GM12865 (cell line): Measurements from ENCODE around the gene PHF23.

Experiments used
- DNase-seq: peaks from one replicate; pipeline ENCODE4 v3.0.0; 2010; ENCODE audit warnings: low read depth
- H3K4me3 ChIP-seq: 2 replicates; pipeline ENCODE4 v1.5.1; 2011; ENCODE audit warnings: mild to moderate bottlenecking, low read depth, low read length, control low read depth
- TF ChIP-seq, protein P1 (sequence below): IDR thresholded peaks from 2 replicates; pipeline ENCODE4 v1.5.1; 2011; ENCODE audit warnings: low read length, control low read depth, low read depth, inconsistent platforms; ENCODE audit not compliant: insufficient read depth; ENCODE audit errors: missing control alignments

Gene PHF23

GRCh38 chr17:7222972-7223292, 16.3 kb downstream of the PHF23 start:
- H3K4me3 ChIP-seq = no peak overlapping the region
- no peak for DNase-seq
- TF ChIP-seq, protein P1, sequence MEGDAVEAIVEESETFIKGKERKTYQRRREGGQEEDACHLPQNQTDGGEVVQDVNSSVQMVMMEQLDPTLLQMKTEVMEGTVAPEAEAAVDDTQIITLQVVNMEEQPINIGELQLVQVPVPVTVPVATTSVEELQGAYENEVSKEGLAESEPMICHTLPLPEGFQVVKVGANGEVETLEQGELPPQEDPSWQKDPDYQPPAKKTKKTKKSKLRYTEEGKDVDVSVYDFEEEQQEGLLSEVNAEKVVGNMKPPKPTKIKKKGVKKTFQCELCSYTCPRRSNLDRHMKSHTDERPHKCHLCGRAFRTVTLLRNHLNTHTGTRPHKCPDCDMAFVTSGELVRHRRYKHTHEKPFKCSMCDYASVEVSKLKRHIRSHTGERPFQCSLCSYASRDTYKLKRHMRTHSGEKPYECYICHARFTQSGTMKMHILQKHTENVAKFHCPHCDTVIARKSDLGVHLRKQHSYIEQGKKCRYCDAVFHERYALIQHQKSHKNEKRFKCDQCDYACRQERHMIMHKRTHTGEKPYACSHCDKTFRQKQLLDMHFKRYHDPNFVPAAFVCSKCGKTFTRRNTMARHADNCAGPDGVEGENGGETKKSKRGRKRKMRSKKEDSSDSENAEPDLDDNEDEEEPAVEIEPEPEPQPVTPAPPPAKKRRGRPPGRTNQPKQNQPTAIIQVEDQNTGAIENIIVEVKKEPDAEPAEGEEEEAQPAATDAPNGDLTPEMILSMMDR = no peak

- DNase-seq = no peak
- no peak overlapping the region for H3K4me3 ChIP-seq
- TF ChIP-seq, protein P1 = no peak
These were observed 16.9 kb downstream of the PHF23 start for GRCh38 chr17:7222093-7222971.

- TF ChIP-seq, protein P1 = no peak
- H3K4me3 ChIP-seq = no peak overlapping the region
- no peak for DNase-seq
These were observed 17.8 kb downstream of the PHF23 start for GRCh38 chr17:7221278-7222092.

- TF ChIP-seq, protein P1 = peak; percentile 70
- peak; percentile 80 for DNase-seq
- peak overlapping the region; percentile 68 for H3K4me3 ChIP-seq
These were observed 18.5 kb downstream of the PHF23 start for GRCh38 chr17:7220593-7221277.

- TF ChIP-seq, protein P1 = no peak
- H3K4me3 ChIP-seq = peak within 1 kb of the TSS; percentile 68
- DNase-seq = peak; percentile 85
These were observed 19.3 kb downstream of the PHF23 start, which contains the start of the genes ACADVL and DLG4 for GRCh38 chr17:7219812-7220592. Gene ACADVL (plus strand): TSS chr17:7219938. CDS start chr17:7219985, 47 bp downstream. Gene DLG4 (minus strand): TSS chr17:7219836.

- DNase-seq = no peak
- TF ChIP-seq, protein P1 = no peak
- peak overlapping the region; percentile 68 for H3K4me3 ChIP-seq
These were observed 19.9 kb downstream of the PHF23 start for GRCh38 chr17:7219229-7219811.
